Measurements from ENCODE around the gene GPR61. TPM values are rescaled to one million over a fixed set of nuclear protein-coding genes. Genes with fewer than 3 reads are reported as not detected.

The GPR61 gene
- total RNA-seq, 1 experiment from 2014 or later = not detected

GRCh38 chr1:109504974-109505373 is 34.7 kb upstream of the GPR61 start:
- Mint-ChIP-seq H3K9me3 (ENCODE audit: low read depth, unreplicated experiment) (no peaks in the 10 kb centered on the region), H3K27ac (ENCODE audit: unreplicated experiment) (no peak overlapping the region), H3K27me3 (ENCODE audit: unreplicated experiment) (peaks cover 19% of the 10 kb centered on the region), H3K4me3 (ENCODE audit: low read depth, unreplicated experiment) (no peak overlapping the region), H3K36me3 (ENCODE audit: insufficient read depth, unreplicated experiment) (no peaks in the 10 kb centered on the region), H3K4me1 (ENCODE audit: low read depth, unreplicated experiment) (peaks cover 2% of the 10 kb centered on the region)
- BruUV-seq (replicated peaks) = no TSS peak
- intact Hi-C loops (cut with micrococcal nuclease; ENCODE audit: unreplicated experiment) = no loop called here
- CTCF ChIA-PET = no interaction called here
- TF ChIP-seq CTCF (IDR thresholded peaks at IDR 0.05; ENCODE audit: unreplicated experiment) = no peak
- no peak for DNase-seq

- no peak for TF ChIP-seq CTCF (IDR thresholded peaks at IDR 0.05; ENCODE audit: unreplicated experiment)
- Mint-ChIP-seq H3K27ac (ENCODE audit: unreplicated experiment) (no peak overlapping the region), H3K27me3 (ENCODE audit: unreplicated experiment) (peaks cover 40% of the 10 kb centered on the region), H3K9me3 (ENCODE audit: low read depth, unreplicated experiment) (no peaks in the 10 kb centered on the region), H3K36me3 (ENCODE audit: insufficient read depth, unreplicated experiment) (no peaks in the 10 kb centered on the region), H3K4me3 (ENCODE audit: low read depth, unreplicated experiment) (peak overlapping the region; percentile 64), H3K4me1 (ENCODE audit: low read depth, unreplicated experiment) (peaks cover 9% of the 10 kb centered on the region)
- intact Hi-C loops (cut with micrococcal nuclease; ENCODE audit: unreplicated experiment) = no loop called here
- DNase-seq = no peak
- CTCF ChIA-PET = interaction anchor here (0.5 kb wide), 1 partner anchor 12 kb away, joined by 8 read pairs; no protein-coding TSS in a partner anchor
- no TSS peak for BruUV-seq (replicated peaks)
Measured at GRCh38 chr1:109508001-109508872, 31.4 kb upstream of the GPR61 start.

GRCh38 chr1:109508873-109509175 is 30.8 kb upstream of the GPR61 start:
- peak overlapping the region; percentile 58 for H3K27ac Mint-ChIP-seq (ENCODE audit: unreplicated experiment)
- intact Hi-C loops (cut with micrococcal nuclease; ENCODE audit: unreplicated experiment) = no loop called here
- H3K27me3 Mint-ChIP-seq (ENCODE audit: unreplicated experiment) = peaks cover 40% of the 10 kb centered on the region
- no peak for DNase-seq
- CTCF ChIA-PET = no interaction called here
- BruUV-seq (replicated peaks) = no TSS peak
- H3K9me3 Mint-ChIP-seq (ENCODE audit: low read depth, unreplicated experiment) = no peaks in the 10 kb centered on the region
- peaks cover 9% of the 10 kb centered on the region for H3K4me1 Mint-ChIP-seq (ENCODE audit: low read depth, unreplicated experiment)
- H3K4me3 Mint-ChIP-seq (ENCODE audit: low read depth, unreplicated experiment) = peak overlapping the region; percentile 64
- no peaks in the 10 kb centered on the region for H3K36me3 Mint-ChIP-seq (ENCODE audit: insufficient read depth, unreplicated experiment)
- TF ChIP-seq CTCF (IDR thresholded peaks at IDR 0.05; ENCODE audit: unreplicated experiment) = no peak

- peaks cover 9% of the 10 kb centered on the region for H3K4me1 Mint-ChIP-seq (ENCODE audit: low read depth, unreplicated experiment)
- no TSS peak for BruUV-seq (replicated peaks)
- peak within 1 kb of the TSS; percentile 64 for H3K4me3 Mint-ChIP-seq (ENCODE audit: low read depth, unreplicated experiment)
- CTCF ChIA-PET = interaction anchor here (0.6 kb wide), 1 partner anchor 10 kb away, joined by 3 read pairs; no protein-coding TSS in a partner anchor
- H3K36me3 Mint-ChIP-seq (ENCODE audit: insufficient read depth, unreplicated experiment) = no peaks in the 10 kb centered on the region
- peaks cover 40% of the 10 kb centered on the region for H3K27me3 Mint-ChIP-seq (ENCODE audit: unreplicated experiment)
- H3K9me3 Mint-ChIP-seq (ENCODE audit: low read depth, unreplicated experiment) = no peaks in the 10 kb centered on the region
- intact Hi-C loops (cut with micrococcal nuclease; ENCODE audit: unreplicated experiment) = no loop called here
- no peak for TF ChIP-seq CTCF (IDR thresholded peaks at IDR 0.05; ENCODE audit: unreplicated experiment)
- H3K27ac Mint-ChIP-seq (ENCODE audit: unreplicated experiment) = peak within 1 kb of the TSS; percentile 58
- peak; percentile 48 for DNase-seq
Measured at GRCh38 chr1:109509176-109510134, 30.2 kb upstream of the GPR61 start, which contains the start of gene AMIGO1. Gene AMIGO1, minus strand, starts transcription at chr1:109509727. Its CDS starts 815 bp downstream, at chr1:109508912.

All from Calu3 (cell line).